HCT116 (cell line): Measurements from ENCODE around the gene AKR7A2. TPM values are rescaled to one million over a fixed set of nuclear protein-coding genes. Genes with fewer than 3 reads are reported as not detected.

ENCODE experiments used
- ATAC-seq: fragments of 200-7000 bp; cut with Tn5 transposase; 2 replicates; pipeline ENCODE4 v1.9.1; 2020; ENCODE audit warnings: mild to moderate bottlenecking, moderate library complexity
- BruUV-seq: library from RNA; stranded (reverse); fragments of 400-500 nt; replicated peaks from 2 replicates; lab custom pipeline; 2021; lab: Mats Ljungman, UMichigan
- CTCF ChIA-PET: fragments of 300-600 bp; sonication (Branson Sonifier 250); formaldehyde crosslinking; loops from one replicate; lab custom pipeline; 2021; ENCODE audit warnings: antibody characterized with exemption; lab: Charles Lee
- POLR2A ChIA-PET: fragments of 300-600, 350-600 bp; sonication (Branson Sonifier 250); formaldehyde crosslinking; loops from one replicate; lab custom pipeline; 2021; ENCODE audit warnings: antibody characterized with exemption; lab: Charles Lee
- RAD21 ChIA-PET, 2 experiments: fragments of 300-600 bp; sonication (Branson Sonifier 250); formaldehyde crosslinking; loops; one replicate each; lab custom pipeline; 2023; ENCODE audit warnings: low total read pairs in 2 of 2; ENCODE audit not compliant: uncharacterized antibody in 2 of 2, unreplicated experiment in 2 of 2, low non-redundant PET in 1 of 2; lab: Charles Lee
- DNase-seq: peaks from one replicate; pipeline ENCODE4 v3.0.0-alpha.2; 2010; ENCODE audit warnings: low read depth, low spot score
- H2AFZ ChIP-seq: fragments of 200-600 bp; shearing (Covaris generic), sonication (generic); 2 replicates; pipeline ENCODE4 v1.6.1; 2017; ENCODE audit warnings: low read depth, mixed run types, mixed read lengths, antibody characterized with exemption, low read length; ENCODE audit not compliant: poor library complexity, severe bottlenecking
- H3K27ac ChIP-seq: 2 replicates; pipeline ENCODE4 v1.5.1; 2012; ENCODE audit warnings: low read depth, low read length
- H3K27me3 ChIP-seq: fragments of 200-600 bp; sonication (generic); 2 replicates; pipeline ENCODE4 v1.6.1; 2016; ENCODE audit warnings: mixed run types, low read length, mixed read lengths; ENCODE audit not compliant: insufficient read depth
- H3K36me3 ChIP-seq, 2 experiments: fragments of 200-500 bp in 1 of 2; fragments of 200-600 bp in 1 of 2; sonication (Bioruptor generic) in 1 of 2; sonication (generic) in 1 of 2; 2 replicates each; pipeline versions ENCODE4 v1.5.1 to v1.6.1; 2014 to 2016; ENCODE audit warnings: low read length in 2 of 2, inconsistent platforms in 1 of 2, mixed read lengths in 1 of 2, mixed run types in 1 of 2; ENCODE audit not compliant: insufficient read depth in 2 of 2, control insufficient read depth in 1 of 2
- H3K4me1 ChIP-seq, 2 experiments: fragments of 200-600 bp in 1 of 2; sonication (generic) in 1 of 2; 2 replicates each; pipeline versions ENCODE4 v1.5.1 to v1.6.1; 2012 to 2017; ENCODE audit warnings: low read length in 2 of 2, inconsistent platforms in 1 of 2, mild to moderate bottlenecking in 1 of 2, mixed read lengths in 1 of 2, mixed run types in 1 of 2, moderate library complexity in 1 of 2; ENCODE audit not compliant: insufficient read depth in 2 of 2, control insufficient read depth in 1 of 2
- H3K4me2 ChIP-seq: fragments of 200-600 bp; sonication (generic); 2 replicates; pipeline ENCODE4 v1.6.1; 2017; ENCODE audit warnings: mixed run types, low read length, mixed read lengths
- H3K4me3 ChIP-seq, 2 experiments: fragments of 200-600 bp in 1 of 2; sonication (generic) in 1 of 2; replicated peaks in 1 of 2; 2 replicates each; pipeline ENCODE4 v1.5.1; 2011 to 2016; ENCODE audit warnings: low read length in 2 of 2, control low read depth in 1 of 2, low read depth in 1 of 2, mild to moderate bottlenecking in 1 of 2, mixed read lengths in 1 of 2, mixed run types in 1 of 2
- H3K79me2 ChIP-seq: fragments of 200-600 bp; sonication (generic); 2 replicates; pipeline ENCODE4 v1.6.1; 2017; ENCODE audit warnings: mild to moderate bottlenecking, mixed run types, low read length, moderate library complexity, mixed read lengths; ENCODE audit not compliant: insufficient read depth
- H3K9ac ChIP-seq: fragments of 200-600 bp; sonication (generic); 2 replicates; pipeline ENCODE4 v1.6.1; 2016; ENCODE audit warnings: low read length, mixed read lengths
- H3K9me2 ChIP-seq: fragments of 200-600 bp; sonication (generic), shearing (Covaris generic); 2 replicates; pipeline ENCODE4 v1.6.1; 2017; ENCODE audit warnings: mixed run types, mild to moderate bottlenecking, moderate library complexity; ENCODE audit not compliant: insufficient read depth
- H3K9me3 ChIP-seq, 2 experiments: fragments of 200-500 bp in 1 of 2; fragments of 200-600 bp in 1 of 2; sonication (Bioruptor generic) in 1 of 2; sonication (generic) in 1 of 2; 2 replicates each; pipeline ENCODE4 v1.6.1; 2014 to 2017; ENCODE audit warnings: low read length in 2 of 2, mixed read lengths in 2 of 2, inconsistent platforms in 1 of 2, low read depth in 1 of 2, mild to moderate bottlenecking in 1 of 2, mixed run types in 1 of 2, moderate library complexity in 1 of 2; ENCODE audit not compliant: control insufficient read depth in 1 of 2, insufficient read depth in 1 of 2
- H4K20me1 ChIP-seq: fragments of 200-600 bp; sonication (generic), shearing (Covaris generic); 2 replicates; pipeline ENCODE4 v1.6.1; 2017; ENCODE audit warnings: mixed run types, mild to moderate bottlenecking, moderate library complexity; ENCODE audit not compliant: insufficient read depth
- CBX3 ChIP-seq: IDR thresholded peaks from 2 replicates; pipeline ENCODE4 v1.6.1; 2012; ENCODE audit warnings: low read depth
- CEBPB ChIP-seq: IDR thresholded peaks from 2 replicates; pipeline ENCODE4 v1.6.1; 2012; ENCODE audit warnings: low read depth
- CTCF ChIP-seq, 3 experiments: fragments of 200-600 bp in 1 of 3; sonication (generic) in 1 of 3; IDR thresholded peaks in 2 of 3; conservative IDR thresholded peaks in 1 of 3; 2 replicates each; pipeline ENCODE4 v1.5.1; 2012 to 2017; ENCODE audit warnings: low read depth in 2 of 3, low read length in 2 of 3, antibody characterized with exemption in 1 of 3, borderline replicate concordance in 1 of 3, control low read depth in 1 of 3, mild to moderate bottlenecking in 1 of 3, mixed read lengths in 1 of 3, mixed run types in 1 of 3, moderate library complexity in 1 of 3; ENCODE audit not compliant: insufficient read depth in 1 of 3
- EZH2 ChIP-seq: fragments of 200-600 bp; sonication (generic); IDR thresholded peaks from 2 replicates; pipeline ENCODE4 v1.6.1; 2017; ENCODE audit warnings: antibody characterized with exemption, mixed run types
- EZH2phosphoT487 ChIP-seq: fragments of 200-600 bp; IDR thresholded peaks from 2 replicates; pipeline ENCODE4 v1.6.1; 2018; ENCODE audit warnings: antibody characterized with exemption, borderline replicate concordance
- JUND ChIP-seq: IDR thresholded peaks from 2 replicates; pipeline ENCODE4 v1.6.1; 2012
- POLR2A ChIP-seq: IDR thresholded peaks from 2 replicates; pipeline ENCODE4 v1.7.0; 2011; ENCODE audit warnings: borderline replicate concordance; ENCODE audit not compliant: insufficient read depth, insufficient read length; ENCODE audit errors: extremely low read depth
- REST ChIP-seq: IDR thresholded peaks from 2 replicates; pipeline ENCODE4 v1.6.1; 2012; ENCODE audit warnings: low read depth
- SIN3A ChIP-seq: IDR thresholded peaks from 2 replicates; pipeline ENCODE4 v1.6.1; 2012; ENCODE audit warnings: low read depth
- SRF ChIP-seq: IDR thresholded peaks from 2 replicates; pipeline ENCODE4 v1.6.1; 2012; ENCODE audit warnings: low read depth
- YY1 ChIP-seq: IDR thresholded peaks from 2 replicates; pipeline ENCODE4 v1.6.1; 2011; ENCODE audit warnings: low read length, low read depth, moderate library complexity, mild to moderate bottlenecking; ENCODE audit not compliant: insufficient replicate concordance; ENCODE audit errors: extremely low read depth
- ZBTB33 ChIP-seq: IDR thresholded peaks from 2 replicates; pipeline ENCODE4 v1.6.1; 2011; ENCODE audit warnings: mild to moderate bottlenecking, low read length, moderate library complexity; ENCODE audit not compliant: insufficient replicate concordance; ENCODE audit errors: extremely low read depth
- ZFX ChIP-seq: fragments of 450-650 bp; IDR thresholded peaks from 2 replicates; pipeline ENCODE4 v1.6.1; 2017
- ZNF274 ChIP-seq: fragments of 200-500 bp; sonication (Bioruptor generic); IDR thresholded peaks from 2 replicates; pipeline ENCODE4 v1.6.1; 2014; ENCODE audit warnings: mild to moderate bottlenecking, low read depth, low read length, inconsistent platforms
- intact Hi-C: fragments of 100-400 bp; cut with micrococcal nuclease; formaldehyde crosslinking; loops from 2 replicates; pipeline ENCODE4 v1.10.0; 2022
- total RNA-seq: library from RNA; stranded (reverse); gene quantifications from one replicate; pipeline ENCODE4 v1.2.1, GENCODE V29; 2021; ENCODE audit not compliant: unreplicated experiment
- TF ChIP-seq, protein P1 (sequence below): IDR thresholded peaks from 2 replicates; pipeline ENCODE4 v1.6.1; 2012
- TF ChIP-seq, protein P2 (sequence below): IDR thresholded peaks from 2 replicates; pipeline ENCODE4 v1.6.1; 2012

Gene AKR7A2
- total RNA-seq, 1 experiment from 2014 or later = 90.8 TPM

- peaks cover 4% of the 10 kb centered on the region; the same call in 1 of the 2 replicates for H3K79me2 ChIP-seq
- H3K36me3 ChIP-seq = peaks cover 5 to 6% of the 10 kb centered on the region in 2 experiments; a peak in 2 of 4 replicates
- no TSS peak for BruUV-seq
- no peaks in the 10 kb centered on the region for H3K9me3 ChIP-seq
- ChIA-PET RAD21 (no interaction called here), POLR2A (no interaction called here), CTCF (no interaction called here)
- intact Hi-C loops = no loop called here
- no peak overlapping the region for H3K4me2 ChIP-seq
- no peak overlapping the region for H3K4me3 ChIP-seq
- TF ChIP-seq YY1 = no peak
- no peak for TF ChIP-seq ZFX
- no peak for TF ChIP-seq SIN3A
- TF ChIP-seq REST = no peak
- TF ChIP-seq ZBTB33 = no peak
- TF ChIP-seq CEBPB = no peak
- no peak for TF ChIP-seq EZH2
- TF ChIP-seq CTCF (IDR thresholded peaks at IDR 0.05 in 2 of 3, conservative IDR thresholded peaks at IDR 0.05 in 1 of 3; ENCODE audit: borderline replicate concordance in 1 of 3, insufficient read depth in 1 of 3, low read depth in 2 of 3, low read length in 2 of 3) = no peak
- TF ChIP-seq, protein P1, sequence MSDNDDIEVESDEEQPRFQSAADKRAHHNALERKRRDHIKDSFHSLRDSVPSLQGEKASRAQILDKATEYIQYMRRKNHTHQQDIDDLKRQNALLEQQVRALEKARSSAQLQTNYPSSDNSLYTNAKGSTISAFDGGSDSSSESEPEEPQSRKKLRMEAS = no peak
- TF ChIP-seq JUND = no peak
- TF ChIP-seq POLR2A = no peak
- TF ChIP-seq EZH2phosphoT487 = no peak
- TF ChIP-seq ZNF274 = no peak
- TF ChIP-seq SRF = no peak
- TF ChIP-seq, protein P2, sequence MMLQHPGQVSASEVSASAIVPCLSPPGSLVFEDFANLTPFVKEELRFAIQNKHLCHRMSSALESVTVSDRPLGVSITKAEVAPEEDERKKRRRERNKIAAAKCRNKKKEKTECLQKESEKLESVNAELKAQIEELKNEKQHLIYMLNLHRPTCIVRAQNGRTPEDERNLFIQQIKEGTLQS = no peak
- no peak for TF ChIP-seq CBX3
- no peaks in the 10 kb centered on the region for H3K4me1 ChIP-seq
- ATAC-seq = no peak
- H3K9ac ChIP-seq = no peak overlapping the region
- H3K27me3 ChIP-seq = no peaks in the 10 kb centered on the region
- H2AFZ ChIP-seq = no peak overlapping the region
- no peaks in the 10 kb centered on the region for H3K9me2 ChIP-seq
- no peak for DNase-seq
- no peak overlapping the region for H3K27ac ChIP-seq
- H4K20me1 ChIP-seq = no peaks in the 10 kb centered on the region
These were observed 44.3 kb upstream of the AKR7A2 start for GRCh38 chr1:19356266-19356665.
